Measurements from ENCODE around the gene CLEC1B.

GRCh38 chr12:10001171-10001776 lies 2.4 kb upstream of the CLEC1B start:
- TF ChIP-seq MAX (IDR thresholded peaks at IDR 0.05; ENCODE audit: low read depth, low read length) = no peak
- no peak for TF ChIP-seq POLR2A (IDR thresholded peaks at IDR 0.05; ENCODE audit: extremely low read depth, insufficient read length)
- TF ChIP-seq CTCF (IDR thresholded peaks at IDR 0.05; ENCODE audit: low read depth, low read length) = no peak
- no peak for TF ChIP-seq MYC (IDR thresholded peaks at IDR 0.05; ENCODE audit: low read depth, low read length)

Data from NB4 (cell line).